OCI-LY3 (cell line): Measurements from ENCODE around the gene FREY1.

ENCODE experiments used
- CTCF ChIP-seq: fragments of 200-600, 300-600 bp; sonication (generic); IDR thresholded peaks from 2 replicates; pipeline ENCODE4 v1.5.1; 2014; ENCODE audit warnings: antibody characterized with exemption, low read length, low read depth
- EZH2phosphoT487 ChIP-seq: fragments of 200-600 bp; shearing (Covaris generic); IDR thresholded peaks from 2 replicates; pipeline ENCODE4 v1.6.1; 2018; ENCODE audit warnings: antibody characterized with exemption, mixed run types, low read depth

GRCh38 chr11:45913942-45914635, 7.0 kb upstream of the FREY1 start:
- TF ChIP-seq CTCF = no peak
- no peak for TF ChIP-seq EZH2phosphoT487
